T47D (cell line): Measurements from ENCODE around the gene MARK3.

Experiments
- DNase-seq, 2 experiments: peaks; one replicate each; pipeline versions ENCODE4 v3.0.0 to v3.0.0-alpha.2; 2011 to 2012; ENCODE audit warnings: low read depth in 1 of 2, low spot score in 1 of 2
- JUND ChIP-seq: IDR thresholded peaks from 2 replicates; pipeline ENCODE4 v1.6.1; 2012; ENCODE audit warnings: low read depth
- in situ Hi-C: cut with HindIII; loops from 2 replicates; pipeline ENCODE4 v1.10.0; 2016; ENCODE audit warnings: low sequenced_read_pairs, low pct_unique_long_range_greater_than_20kb

The MARK3 gene

DNA sequence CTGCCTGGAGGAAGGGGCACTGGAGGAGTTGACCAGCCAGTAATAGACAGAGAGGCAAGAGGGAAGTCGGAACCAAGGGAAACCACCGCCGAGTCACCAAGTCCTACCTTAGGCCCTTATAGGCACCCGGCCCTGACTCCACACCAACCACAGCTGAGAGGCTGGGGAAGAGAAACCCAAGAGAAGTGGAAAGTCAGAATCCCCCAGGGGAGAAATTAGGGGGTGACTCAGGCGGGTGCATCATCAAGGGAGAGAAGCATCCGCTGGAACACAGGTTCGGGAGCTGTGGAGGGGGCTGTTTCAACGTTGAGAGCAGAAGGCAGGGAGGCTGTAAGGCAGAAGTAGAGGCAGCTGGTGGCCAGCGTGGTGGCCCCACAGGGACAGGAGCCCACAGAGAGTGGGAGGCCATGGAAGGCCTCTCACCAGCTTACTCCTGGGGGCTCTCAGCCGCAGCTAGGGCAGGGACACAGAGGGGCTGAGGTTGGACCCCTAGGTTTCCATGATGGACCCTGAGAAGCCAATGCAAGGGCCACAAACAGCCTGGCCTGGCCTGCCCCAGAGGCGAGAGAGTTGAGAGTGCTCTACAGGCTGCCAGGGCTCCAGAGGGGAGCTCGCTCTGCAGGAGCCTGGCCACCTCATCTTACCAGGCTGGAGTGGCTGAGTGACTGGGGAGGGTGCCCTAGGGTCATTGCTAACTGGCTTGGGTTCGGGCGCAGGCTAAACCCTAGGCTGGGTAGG lies 142.4 kb downstream of the MARK3 start:
- in situ Hi-C loops = no loop called here
- no peak for TF ChIP-seq JUND
- DNase-seq = no peak

GRCh38 chr14:103528146-103528586 lies 143.0 kb downstream of the MARK3 start:
- no peak for TF ChIP-seq JUND
- peak; percentile 56 to 77 for DNase-seq
- in situ Hi-C loops = no loop called here

DNA sequence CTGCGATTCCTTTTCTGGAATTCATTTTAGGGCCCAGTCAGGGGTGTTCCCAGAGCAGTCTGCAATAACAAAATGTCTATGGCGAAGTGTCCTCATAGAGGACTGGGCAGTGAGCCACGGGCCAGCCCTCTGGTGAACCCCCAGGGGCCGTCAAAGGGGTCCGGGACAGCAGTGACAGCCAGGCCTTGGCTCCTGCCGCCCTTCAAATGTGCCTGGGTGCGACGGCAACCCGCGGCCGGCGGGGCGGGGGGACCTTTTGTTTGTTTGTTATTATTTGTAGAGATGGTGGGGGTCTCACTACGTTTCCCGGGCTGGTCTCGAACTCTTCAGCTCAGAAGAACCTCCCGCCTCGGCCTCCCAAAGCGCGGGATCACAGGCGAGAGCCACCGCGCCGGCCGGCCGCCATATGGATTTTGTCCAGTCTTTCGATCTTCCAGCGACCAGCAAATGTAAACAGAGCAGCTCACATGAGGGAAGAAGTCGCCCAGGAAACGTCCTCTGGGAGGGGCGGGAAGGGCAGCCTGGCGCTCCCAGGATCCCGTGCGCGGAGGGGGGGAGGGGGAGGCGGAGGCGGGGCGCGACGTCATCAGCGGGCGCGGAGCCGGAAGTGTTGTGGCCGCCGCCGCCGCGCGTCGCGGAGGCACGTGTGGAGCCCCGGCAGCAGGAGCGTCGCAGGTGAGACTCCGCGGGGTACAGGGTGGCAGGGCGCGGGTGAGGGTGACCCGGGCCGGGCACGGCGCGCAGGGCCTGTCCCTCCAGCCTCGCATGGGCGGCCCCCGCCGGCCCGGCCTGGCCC lies 143.6 kb downstream of the MARK3 start, which contains the start of gene TRMT61A:
Gene TRMT61A, plus strand, starts transcription at position 610 of the 796 bp plus-strand sequence. CDS start 783 bp downstream, outside the sequence.
- TF ChIP-seq JUND = no peak
- in situ Hi-C loops = no loop called here
- DNase-seq = peak; percentile 98 to 100

DNA sequence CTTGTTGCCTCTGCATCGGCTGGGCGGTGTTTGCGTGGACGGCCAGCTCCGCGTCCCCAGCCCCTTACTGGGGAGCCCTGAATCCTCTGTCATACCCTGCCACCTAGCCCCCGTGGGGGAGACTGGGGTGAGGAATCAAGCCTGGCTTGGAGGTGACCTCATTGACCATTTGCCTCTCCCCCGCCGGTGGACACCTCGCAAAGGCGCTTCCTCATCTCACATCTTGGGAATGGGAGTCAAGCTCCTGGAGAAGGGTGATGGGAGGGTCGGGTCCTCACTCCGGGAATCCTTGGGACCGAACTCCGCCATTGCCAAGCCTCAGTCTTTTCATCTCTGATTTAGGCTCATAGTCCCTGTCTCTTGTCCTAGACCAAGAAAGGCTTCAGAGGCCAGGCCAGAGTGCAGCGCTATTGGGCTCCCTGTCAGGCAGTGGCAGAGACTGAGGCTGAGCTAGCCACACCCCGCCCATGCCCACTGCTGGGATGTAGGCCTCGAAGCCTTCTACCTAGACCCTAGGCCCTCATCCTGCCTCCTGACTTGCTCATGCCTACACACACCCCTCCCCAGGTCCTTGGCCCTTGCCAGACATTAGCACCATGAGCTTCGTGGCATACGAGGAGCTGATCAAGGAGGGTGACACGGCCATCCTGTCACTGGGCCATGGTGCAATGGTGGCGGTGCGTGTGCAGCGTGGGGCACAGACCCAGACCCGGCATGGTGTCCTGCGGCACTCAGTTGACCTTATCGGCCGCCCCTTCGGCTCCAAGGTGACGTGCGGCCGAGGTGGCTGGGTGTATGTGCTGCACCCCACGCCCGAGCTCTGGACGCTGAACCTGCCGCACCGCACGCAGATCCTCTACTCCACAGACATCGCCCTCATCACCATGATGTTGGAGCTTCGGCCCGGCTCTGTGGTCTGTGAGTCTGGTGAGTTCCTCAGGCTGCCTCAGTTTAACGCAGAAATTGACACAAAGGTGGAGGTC lies 144.5 kb downstream of the MARK3 start:
- in situ Hi-C loops = no loop called here
- DNase-seq = no peak
- no peak for TF ChIP-seq JUND

DNA sequence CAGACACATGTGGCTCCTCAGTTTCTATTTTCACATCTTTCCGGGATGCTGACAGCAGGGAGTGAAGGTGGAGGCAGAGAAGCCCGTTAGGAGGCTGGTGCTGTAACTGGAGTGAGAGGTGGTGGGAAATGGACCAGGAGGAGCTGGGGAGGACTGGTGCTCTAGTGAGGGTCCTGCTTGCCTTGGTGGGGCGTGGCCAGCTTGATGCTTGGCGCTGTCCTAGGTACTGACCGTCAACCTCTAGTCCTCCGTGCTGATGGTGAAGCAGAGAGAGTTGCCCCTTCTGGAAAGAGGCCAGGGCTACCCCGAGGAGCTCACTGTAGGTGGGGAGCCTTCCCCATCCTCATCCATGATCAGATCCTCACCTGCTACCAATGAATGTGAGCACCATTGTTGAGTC lies 145.2 kb downstream of the MARK3 start:
- TF ChIP-seq JUND = no peak
- in situ Hi-C loops = no loop called here

GRCh38 chr14:103530831-103531230 lies 145.6 kb downstream of the MARK3 start:
- no peak for TF ChIP-seq JUND
- in situ Hi-C loops = no loop called here

More for the DNA sequence above, 145.2 kb downstream of the MARK3 start:
- DNase-seq = peak in 1 of 2 experiments; percentile 63

DNA sequence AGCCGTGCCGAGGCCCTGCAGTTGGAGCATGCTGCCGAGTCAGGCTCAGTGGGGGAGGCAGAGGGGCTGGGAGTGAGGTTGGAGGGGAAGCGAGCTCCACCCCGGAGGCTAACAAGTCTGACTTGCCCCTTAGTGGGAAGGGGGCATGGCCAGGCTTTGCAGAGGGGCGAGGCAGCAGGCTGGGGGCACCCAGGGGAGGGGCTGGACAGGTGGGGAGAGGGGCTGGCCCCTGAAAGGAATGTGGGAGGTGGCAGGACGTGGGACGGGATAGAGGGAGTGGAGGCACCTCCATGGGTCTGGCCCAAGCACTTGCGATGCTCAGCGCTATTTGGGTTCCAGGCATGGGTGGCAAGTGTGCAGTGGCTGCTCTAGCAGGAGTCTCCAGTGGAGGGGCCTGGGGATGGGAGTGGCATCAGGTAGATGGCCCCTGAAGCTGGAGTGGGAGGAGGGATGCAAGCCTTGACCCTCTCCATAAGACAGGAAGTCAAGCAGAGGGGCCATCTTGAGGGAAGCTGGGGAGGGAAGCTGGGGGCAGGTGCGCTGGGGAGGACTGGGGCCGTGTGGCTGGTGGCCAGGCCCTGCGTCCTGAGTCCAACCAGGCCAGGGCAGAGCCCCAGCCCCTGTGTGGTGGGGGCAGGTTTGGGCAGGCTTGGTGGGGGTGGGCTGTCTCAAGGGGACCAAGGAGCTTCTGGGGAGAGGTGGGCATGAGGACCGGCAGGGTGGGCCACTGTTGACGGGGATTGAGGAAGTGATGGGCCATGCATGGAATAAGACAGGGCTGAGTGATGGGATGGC lies 146.4 kb downstream of the MARK3 start:
- no peak for TF ChIP-seq JUND
- no peak for DNase-seq
- in situ Hi-C loops = no loop called here

More at GRCh38 chr14:103530831-103531230, 145.6 kb downstream of the MARK3 start:
- no peak for DNase-seq

- DNase-seq = no peak
- in situ Hi-C loops = no loop called here
Observed at GRCh38 chr14:103532216-103533136, 147.3 kb downstream of the MARK3 start.

GRCh38 chr14:103533137-103533998 lies 148.2 kb downstream of the MARK3 start:
- TF ChIP-seq JUND = no peak
- in situ Hi-C loops = no loop called here
- DNase-seq = no peak

More at GRCh38 chr14:103532216-103533136, 147.3 kb downstream of the MARK3 start:
- no peak for TF ChIP-seq JUND

DNA sequence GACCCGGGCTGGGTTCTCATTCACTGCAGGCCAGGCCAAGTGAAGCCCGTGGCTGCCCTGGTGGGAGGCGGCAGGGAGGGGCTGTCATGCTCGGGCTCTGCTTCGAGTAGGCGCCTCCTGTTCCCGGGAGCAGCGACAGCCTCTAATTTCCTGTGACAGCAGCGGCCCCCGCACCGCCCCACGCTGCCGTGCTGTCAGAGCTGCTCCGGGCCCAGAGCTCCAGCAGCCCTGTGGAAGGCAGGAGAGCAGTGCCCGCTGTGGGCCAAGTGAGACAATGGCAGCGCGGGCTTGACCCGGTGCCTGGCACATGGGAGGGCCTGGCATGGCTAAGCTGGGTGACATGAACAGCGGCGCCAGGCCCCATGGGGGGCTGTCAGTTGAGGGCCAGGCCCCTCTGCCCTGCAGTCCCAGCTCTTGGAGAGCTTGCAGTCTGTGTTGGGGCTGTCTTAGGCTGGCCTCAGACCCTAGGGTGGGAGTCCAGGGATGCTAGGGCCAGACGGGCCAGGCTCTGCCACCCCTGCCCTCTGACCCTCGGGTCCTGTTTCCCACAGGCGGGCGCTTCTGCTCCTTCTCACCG lies 148.9 kb downstream of the MARK3 start:
- DNase-seq = no peak
- TF ChIP-seq JUND = no peak
- in situ Hi-C loops = no loop called here
